22Rv1 (cell line): ENCODE results near the gene C6orf89.

Experiments
- ZFX ChIP-seq: fragments of 450-650 bp; IDR thresholded peaks from 2 replicates; pipeline ENCODE4 v1.6.1; 2017; ENCODE audit warnings: antibody characterized with exemption, borderline replicate concordance
- TF ChIP-seq, protein P1 (sequence below): fragments of 450-650 bp; IDR thresholded peaks from 2 replicates; pipeline ENCODE4 v1.5.1; 2017; ENCODE audit warnings: mild to moderate bottlenecking

- TF ChIP-seq, protein P1, sequence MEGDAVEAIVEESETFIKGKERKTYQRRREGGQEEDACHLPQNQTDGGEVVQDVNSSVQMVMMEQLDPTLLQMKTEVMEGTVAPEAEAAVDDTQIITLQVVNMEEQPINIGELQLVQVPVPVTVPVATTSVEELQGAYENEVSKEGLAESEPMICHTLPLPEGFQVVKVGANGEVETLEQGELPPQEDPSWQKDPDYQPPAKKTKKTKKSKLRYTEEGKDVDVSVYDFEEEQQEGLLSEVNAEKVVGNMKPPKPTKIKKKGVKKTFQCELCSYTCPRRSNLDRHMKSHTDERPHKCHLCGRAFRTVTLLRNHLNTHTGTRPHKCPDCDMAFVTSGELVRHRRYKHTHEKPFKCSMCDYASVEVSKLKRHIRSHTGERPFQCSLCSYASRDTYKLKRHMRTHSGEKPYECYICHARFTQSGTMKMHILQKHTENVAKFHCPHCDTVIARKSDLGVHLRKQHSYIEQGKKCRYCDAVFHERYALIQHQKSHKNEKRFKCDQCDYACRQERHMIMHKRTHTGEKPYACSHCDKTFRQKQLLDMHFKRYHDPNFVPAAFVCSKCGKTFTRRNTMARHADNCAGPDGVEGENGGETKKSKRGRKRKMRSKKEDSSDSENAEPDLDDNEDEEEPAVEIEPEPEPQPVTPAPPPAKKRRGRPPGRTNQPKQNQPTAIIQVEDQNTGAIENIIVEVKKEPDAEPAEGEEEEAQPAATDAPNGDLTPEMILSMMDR: no peak
- no peak for TF ChIP-seq ZFX
Measured at GRCh38 chr6:36963451-36964290, 77.9 kb downstream of the C6orf89 start.
